ENCODE data around the gene TES. TPM values are rescaled to one million over a fixed set of nuclear protein-coding genes. Genes with fewer than 3 reads are reported as not detected.

TES gene
- total RNA-seq, 2 donors from 2014 or later: 17.1 to 29.8 TPM

DNA sequence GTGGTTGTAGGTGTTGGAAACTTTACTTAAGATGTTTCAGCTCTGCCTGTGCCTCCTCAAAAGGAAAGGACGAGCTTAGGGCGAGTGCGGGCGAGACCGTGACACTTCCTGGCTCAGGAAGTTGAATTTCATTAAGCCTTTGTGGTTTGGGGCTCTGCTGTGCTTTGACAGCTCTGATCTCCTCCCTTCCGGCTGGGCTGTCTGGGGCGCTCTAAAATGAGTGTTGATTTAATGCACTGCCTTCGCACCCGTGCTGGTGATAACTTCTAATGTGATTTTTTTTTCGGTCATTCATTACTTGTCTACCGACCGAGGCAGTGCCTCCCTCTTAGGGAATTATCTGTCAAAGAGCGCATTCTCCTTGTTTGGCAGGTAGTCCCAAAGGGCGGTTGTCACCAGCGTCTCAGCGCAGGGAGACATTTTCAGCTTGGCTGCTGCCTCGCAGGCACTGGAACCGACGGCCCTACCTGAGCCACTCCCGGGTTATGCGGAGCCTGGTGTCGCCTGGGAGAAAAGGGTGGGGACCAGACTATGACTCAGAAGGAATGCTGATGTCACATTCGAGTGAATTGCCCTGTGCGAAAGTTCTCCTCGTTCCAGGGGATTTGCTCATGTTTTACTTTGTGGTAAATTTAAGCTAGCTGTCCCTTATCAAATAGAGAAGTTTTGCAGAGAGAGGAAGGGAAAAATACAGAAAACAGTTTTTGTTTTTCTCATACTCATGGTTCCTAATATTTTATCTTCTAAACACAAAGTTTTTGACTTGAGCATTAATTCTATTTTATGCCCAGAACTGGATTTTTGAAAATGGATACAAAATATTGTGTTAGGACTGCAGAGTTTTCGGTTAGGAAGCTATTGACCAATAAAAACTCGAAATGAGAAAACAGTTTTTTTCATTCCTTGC, 920 bp downstream of the TES start:
- intact Hi-C loops (cut with DNase I): no loop called here
- Histone ChIP-seq H3K4me1 (peaks cover 19% of the 10 kb centered on the region), H3K27ac (peak overlapping the region; percentile 87 to 95 (median 93)), H3K4me3 (peak overlapping the region; percentile 26 to 77), H3K27me3 (no peaks in the 10 kb centered on the region), H3K9me3 (no peaks in the 10 kb centered on the region), H3K36me3 (replicated peaks in 1 of 2; ENCODE audit: insufficient read depth in 1 of 2, low read depth in 2 of 2) (no peaks in the 10 kb centered on the region)
- 2 to 3% methylated on average over 26 to 27 of the region's 27 CpGs for WGBS, 2 donors
- ATAC-seq (peak; percentile 90), DNase-seq (peak; percentile 87 to 93 (median 90))
- TF ChIP-seq, protein P1, sequence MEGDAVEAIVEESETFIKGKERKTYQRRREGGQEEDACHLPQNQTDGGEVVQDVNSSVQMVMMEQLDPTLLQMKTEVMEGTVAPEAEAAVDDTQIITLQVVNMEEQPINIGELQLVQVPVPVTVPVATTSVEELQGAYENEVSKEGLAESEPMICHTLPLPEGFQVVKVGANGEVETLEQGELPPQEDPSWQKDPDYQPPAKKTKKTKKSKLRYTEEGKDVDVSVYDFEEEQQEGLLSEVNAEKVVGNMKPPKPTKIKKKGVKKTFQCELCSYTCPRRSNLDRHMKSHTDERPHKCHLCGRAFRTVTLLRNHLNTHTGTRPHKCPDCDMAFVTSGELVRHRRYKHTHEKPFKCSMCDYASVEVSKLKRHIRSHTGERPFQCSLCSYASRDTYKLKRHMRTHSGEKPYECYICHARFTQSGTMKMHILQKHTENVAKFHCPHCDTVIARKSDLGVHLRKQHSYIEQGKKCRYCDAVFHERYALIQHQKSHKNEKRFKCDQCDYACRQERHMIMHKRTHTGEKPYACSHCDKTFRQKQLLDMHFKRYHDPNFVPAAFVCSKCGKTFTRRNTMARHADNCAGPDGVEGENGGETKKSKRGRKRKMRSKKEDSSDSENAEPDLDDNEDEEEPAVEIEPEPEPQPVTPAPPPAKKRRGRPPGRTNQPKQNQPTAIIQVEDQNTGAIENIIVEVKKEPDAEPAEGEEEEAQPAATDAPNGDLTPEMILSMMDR (IDR thresholded peaks at IDR 0.05): no peak
- TF ChIP-seq POLR2A (IDR thresholded peaks at IDR 0.05): peak; percentile 96 to 98 (median 98)

DNA sequence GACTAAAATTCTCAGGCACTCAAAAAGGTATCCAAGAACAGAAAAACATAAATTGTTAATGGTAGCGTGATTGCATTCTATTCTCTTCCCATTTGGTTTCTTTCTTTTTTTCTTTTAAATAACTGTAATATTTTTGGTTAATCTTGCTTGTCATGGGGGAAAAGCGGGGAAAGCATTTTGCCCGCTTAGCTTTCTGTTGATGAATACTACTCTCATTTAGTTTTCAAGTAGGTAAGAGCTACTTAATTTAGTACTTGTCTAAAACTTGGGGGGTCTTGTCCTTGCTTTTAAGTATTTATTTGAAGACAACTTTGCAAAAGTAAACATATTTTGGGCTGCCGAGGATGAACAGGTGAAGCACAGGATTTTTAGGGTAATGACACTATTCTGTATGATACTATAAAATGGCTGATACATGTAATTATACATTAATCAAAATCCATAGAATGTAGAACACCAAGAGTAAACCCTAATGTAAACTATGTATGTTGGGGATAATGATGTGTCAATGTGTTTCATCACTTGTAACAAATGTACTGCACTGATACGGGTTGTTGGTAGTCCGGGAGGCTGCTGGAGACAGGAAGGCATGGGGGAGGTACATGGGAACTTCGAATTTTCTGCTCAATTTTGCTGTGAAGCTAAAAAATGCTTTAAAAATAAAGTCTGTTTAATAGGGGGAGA, 1.7 kb downstream of the TES start:
- Histone ChIP-seq H3K36me3 (replicated peaks in 1 of 2; ENCODE audit: insufficient read depth in 1 of 2, low read depth in 2 of 2) (no peaks in the 10 kb centered on the region), H3K27me3 (no peaks in the 10 kb centered on the region), H3K27ac (peak overlapping the region; percentile 4 to 95 (median 91)), H3K4me3 (no peak overlapping the region), H3K4me1 (peaks cover 25% of the 10 kb centered on the region), H3K9me3 (no peaks in the 10 kb centered on the region)
- TF ChIP-seq POLR2A (IDR thresholded peaks at IDR 0.05): no peak
- TF ChIP-seq, protein P1 (IDR thresholded peaks at IDR 0.05): no peak
- intact Hi-C loops (cut with DNase I): no loop called here
- ATAC-seq (no peak), DNase-seq (no peak)
- WGBS, 2 donors: 29 to 38% methylated on average over 7 of the region's 7 CpGs

DNA sequence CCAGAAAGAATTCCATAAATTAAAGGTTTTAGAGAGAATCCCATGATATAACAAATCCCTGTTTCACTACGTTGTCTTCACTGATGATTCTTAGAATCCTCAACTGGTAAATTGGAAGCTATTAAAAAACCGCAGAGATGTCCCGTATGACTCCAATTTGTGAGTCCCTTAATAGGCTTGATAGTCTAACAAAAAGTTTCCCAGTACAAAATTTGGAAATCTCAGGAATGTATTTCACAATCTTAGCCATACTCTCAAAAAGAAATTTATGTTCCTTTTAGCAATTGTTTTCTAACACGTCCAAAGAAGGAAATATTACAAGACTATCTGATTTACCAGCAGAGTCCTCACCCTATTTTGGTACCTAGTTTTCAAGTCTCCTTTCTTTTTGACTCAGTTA, 2.5 kb downstream of the TES start:
- H3K4me1 ChIP-seq: peaks cover 30% of the 10 kb centered on the region
- no peaks in the 10 kb centered on the region for H3K9me3 ChIP-seq
- H3K27ac ChIP-seq: no peak overlapping the region
- ATAC-seq (no peak), DNase-seq (no peak)
- WGBS, 2 donors: 65 to 80% methylated on average over 4 of the region's 4 CpGs
- no peak for TF ChIP-seq POLR2A (IDR thresholded peaks at IDR 0.05)
- TF ChIP-seq, protein P1 (IDR thresholded peaks at IDR 0.05): no peak
- intact Hi-C loops (cut with DNase I): no loop called here
- H3K27me3 ChIP-seq: no peaks in the 10 kb centered on the region
- H3K4me3 ChIP-seq: no peak overlapping the region
- no peaks in the 10 kb centered on the region for H3K36me3 ChIP-seq (replicated peaks in 1 of 2; ENCODE audit: insufficient read depth in 1 of 2, low read depth in 2 of 2)

DNA sequence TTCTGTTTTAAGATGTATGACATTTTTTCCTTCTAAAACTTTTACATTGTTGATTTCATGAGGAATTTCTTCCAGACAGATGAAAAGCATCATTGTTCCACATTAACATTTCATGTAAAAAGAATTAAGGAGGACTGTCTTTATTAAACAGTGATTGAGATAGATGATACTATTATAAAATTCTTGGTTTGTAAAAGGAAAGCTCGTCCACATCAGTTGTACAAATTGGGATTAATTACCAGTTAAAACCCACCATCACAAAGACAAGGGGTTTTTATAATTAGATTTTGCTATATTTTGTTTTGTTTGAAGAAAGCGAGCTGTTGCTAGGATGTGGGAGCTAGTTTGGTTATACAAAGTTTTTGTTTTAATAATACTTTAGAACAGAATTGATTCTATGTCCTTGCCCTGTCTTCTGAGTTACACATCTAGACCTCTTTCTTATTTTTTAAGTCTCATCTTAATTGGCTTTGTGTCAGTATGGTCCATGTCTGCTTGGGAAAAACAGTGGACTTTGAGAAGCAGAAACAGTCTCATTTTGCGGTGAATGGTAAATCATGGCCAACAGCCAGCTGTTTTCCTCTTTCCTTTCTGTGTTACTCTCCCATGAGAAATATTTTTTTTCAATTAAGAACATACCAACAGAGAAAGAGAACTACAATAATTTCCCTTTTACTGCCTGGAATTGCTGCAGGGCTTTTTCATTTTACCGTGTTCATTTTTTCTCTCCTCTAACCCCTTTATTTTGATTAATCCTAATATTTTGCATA, 3.2 kb downstream of the TES start:
- 63 to 73% methylated on average over 4 of the region's 4 CpGs for whole genome bisulfite sequencing, 2 donors
- TF ChIP-seq POLR2A (IDR thresholded peaks at IDR 0.05): no peak
- TF ChIP-seq, protein P1 (IDR thresholded peaks at IDR 0.05): no peak
- no peak overlapping the region for H3K27ac ChIP-seq
- intact Hi-C loops (cut with DNase I): no loop called here
- H3K9me3 ChIP-seq: no peaks in the 10 kb centered on the region
- DNase-seq (peak in 1 of 4 donors; percentile 12), ATAC-seq (no peak)
- H3K4me3 ChIP-seq: no peak overlapping the region
- H3K27me3 ChIP-seq: no peaks in the 10 kb centered on the region
- no peaks in the 10 kb centered on the region for H3K36me3 ChIP-seq (replicated peaks in 1 of 2; ENCODE audit: insufficient read depth in 1 of 2, low read depth in 2 of 2)
- peaks cover 37% of the 10 kb centered on the region for H3K4me1 ChIP-seq

Measured in body of pancreas (tissue), 4 donors.